ENCODE data around the gene GUK1. TPM values are rescaled to one million over a fixed set of nuclear protein-coding genes. Genes with fewer than 3 reads are reported as not detected.

GUK1 gene
- total RNA-seq, 5 donors from 2014 or later (not counting 1 experiment from before 2014, with no cell fraction given) = 201 to 318 (median 223) TPM

- Mint-ChIP-seq H3K27me3 (no peaks in the 10 kb centered on the region), H3K9me3 (no peaks in the 10 kb centered on the region), H3K4me1 (peaks cover 41 to 47% (median 44%) of the 10 kb centered on the region in 3 donors), H3K4me3 (peak overlapping the region; percentile 94 to 96 (median 95)), H3K27ac (peak overlapping the region; percentile 49 to 98), H3K36me3 (peaks cover 3% of the 10 kb centered on the region)
- no peak for ATAC-seq (replicated peaks in 1 of 4)
- Histone ChIP-seq H3K36me3 (ENCODE audit: control insufficient read depth in 2 of 2, extremely low read depth in 1 of 2, insufficient read depth in 1 of 2, low read length in 1 of 2) (peaks cover 8 to 22% of the 10 kb centered on the region in 2 donors), H3K9me3 (no peaks in the 10 kb centered on the region), H3K27ac (ENCODE audit: low read length) (peak overlapping the region; percentile 98), H3K4me3 (ENCODE audit: control insufficient read depth in 1 of 2, extremely low read depth in 1 of 2, low read length in 1 of 2) (peak overlapping the region in 1 of 2 donors; percentile 97), H3K4me1 (ENCODE audit: control insufficient read depth in 1 of 2, extremely low read depth in 1 of 2, insufficient read depth in 2 of 2, low read length in 2 of 2) (peaks cover 11 to 75% of the 10 kb centered on the region in 2 experiments), H3K27me3 (replicated peaks in 1 of 2; ENCODE audit: control insufficient read depth in 2 of 2, extremely low read depth in 1 of 2, insufficient read depth in 2 of 2, low read length in 1 of 2) (no peaks in the 10 kb centered on the region)
- ChIA-PET POLR2A (no interaction called here), CTCF (interaction anchor here in 1 of 2 donors (2.1 kb wide), 1 partner anchor 24 kb away, joined by 15 read pairs; the partner anchor contains the start of gene IBA57)
- DNase-seq = peak in 3 of 35 experiments; percentile 11 to 29 (median 12)
- 53% methylated on average over 10 of the region's 16 CpGs for WGBS (ENCODE audit: insufficient coverage)
Measured at GRCh38 chr1:228142155-228142691, 2.1 kb downstream of the GUK1 start.

GRCh38 chr1:228142701-228143136 lies 2.6 kb downstream of the GUK1 start:
- DNase-seq = no peak
- ChIA-PET POLR2A (no interaction called here), CTCF (no interaction called here)
- Mint-ChIP-seq H3K9me3 (no peaks in the 10 kb centered on the region), H3K27me3 (no peaks in the 10 kb centered on the region), H3K27ac (peak overlapping the region; percentile 49 to 98), H3K36me3 (peaks cover 3% of the 10 kb centered on the region), H3K4me1 (peaks cover 41 to 47% (median 44%) of the 10 kb centered on the region in 3 donors), H3K4me3 (peak overlapping the region; percentile 94 to 96 (median 95))
- H3K9me3 ChIP-seq = no peaks in the 10 kb centered on the region
- 54% methylated on average over 7 of the region's 11 CpGs for WGBS (ENCODE audit: insufficient coverage)
- H3K27ac ChIP-seq (ENCODE audit: low read length) = peak overlapping the region; percentile 98
- peaks cover 0 to under 1% of the 10 kb centered on the region in 2 experiments for H3K27me3 ChIP-seq (replicated peaks in 1 of 2; ENCODE audit: control insufficient read depth in 2 of 2, extremely low read depth in 1 of 2, insufficient read depth in 2 of 2, low read length in 1 of 2)
- H3K36me3 ChIP-seq (ENCODE audit: control insufficient read depth in 2 of 2, extremely low read depth in 1 of 2, insufficient read depth in 1 of 2, low read length in 1 of 2) = peaks cover 8 to 26% of the 10 kb centered on the region in 2 donors
- no peak overlapping the region for H3K4me3 ChIP-seq (ENCODE audit: control insufficient read depth in 1 of 2, extremely low read depth in 1 of 2, low read length in 1 of 2)
- peaks cover 11 to 75% of the 10 kb centered on the region in 2 experiments for H3K4me1 ChIP-seq (ENCODE audit: control insufficient read depth in 1 of 2, extremely low read depth in 1 of 2, insufficient read depth in 2 of 2, low read length in 2 of 2)
- ATAC-seq (replicated peaks in 1 of 4) = no peak

DNA sequence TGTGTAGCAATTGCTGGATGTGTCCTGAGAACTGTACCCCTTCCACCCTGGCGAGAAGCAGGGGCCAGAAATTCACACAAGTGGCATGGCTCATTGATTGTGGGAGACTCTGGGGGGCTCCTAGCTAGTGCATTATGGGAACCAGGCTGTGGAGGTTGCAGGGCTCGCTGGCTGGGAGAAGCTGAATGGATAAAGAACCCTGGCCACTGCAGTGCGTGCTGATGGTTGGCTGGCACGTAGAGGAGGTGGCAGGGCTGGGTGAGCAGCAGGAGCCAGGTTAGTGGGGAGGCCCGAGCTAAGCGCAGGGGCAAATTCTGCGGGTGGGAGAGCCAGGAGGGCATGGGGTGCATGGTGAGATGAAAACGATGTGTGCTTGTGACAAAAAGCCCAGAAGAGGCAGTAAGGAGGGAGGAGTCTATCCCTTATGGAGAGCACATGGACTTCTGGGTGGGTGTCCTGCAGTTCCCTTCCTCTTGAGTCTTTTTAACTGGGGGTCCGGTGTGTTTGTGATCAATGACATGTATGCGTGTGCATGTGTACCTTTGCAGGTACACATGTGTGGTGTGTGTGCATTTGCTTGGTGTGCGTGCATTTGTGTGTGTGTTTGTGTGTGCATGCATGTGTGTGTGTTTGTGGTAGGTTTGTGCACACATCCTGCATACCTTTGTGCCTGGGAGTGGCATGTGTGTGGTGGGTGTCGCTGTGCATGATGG lies 3.6 kb downstream of the GUK1 start:
- no peak overlapping the region for H3K27ac ChIP-seq (ENCODE audit: low read length)
- peaks cover 3% of the 10 kb centered on the region for H3K36me3 Mint-ChIP-seq
- H3K27me3 Mint-ChIP-seq = no peaks in the 10 kb centered on the region
- peaks cover 41 to 47% (median 44%) of the 10 kb centered on the region in 3 donors for H3K4me1 Mint-ChIP-seq
- CTCF ChIA-PET = no interaction called here
- peak overlapping the region; percentile 22 to 49 for H3K27ac Mint-ChIP-seq
- WGBS (ENCODE audit: insufficient coverage) = 95% methylated on average over 8 of the region's 12 CpGs
- POLR2A ChIA-PET = no interaction called here
- peaks cover 8 to 35% of the 10 kb centered on the region in 2 donors for H3K36me3 ChIP-seq (ENCODE audit: control insufficient read depth in 2 of 2, extremely low read depth in 1 of 2, insufficient read depth in 1 of 2, low read length in 1 of 2)
- DNase-seq (peak in 2 of 35 experiments; percentile 0 to 12), ATAC-seq (replicated peaks in 1 of 4) (no peak)
- peak overlapping the region; percentile 94 to 96 (median 95) for H3K4me3 Mint-ChIP-seq
- peaks cover 0 to 2% of the 10 kb centered on the region in 2 experiments for H3K27me3 ChIP-seq (replicated peaks in 1 of 2; ENCODE audit: control insufficient read depth in 2 of 2, extremely low read depth in 1 of 2, insufficient read depth in 2 of 2, low read length in 1 of 2)
- no peak overlapping the region for H3K4me3 ChIP-seq (ENCODE audit: control insufficient read depth in 1 of 2, extremely low read depth in 1 of 2, low read length in 1 of 2)
- H3K9me3 ChIP-seq = no peaks in the 10 kb centered on the region
- no peaks in the 10 kb centered on the region for H3K9me3 Mint-ChIP-seq
- peaks cover 11 to 81% of the 10 kb centered on the region in 2 experiments for H3K4me1 ChIP-seq (ENCODE audit: control insufficient read depth in 1 of 2, extremely low read depth in 1 of 2, insufficient read depth in 2 of 2, low read length in 2 of 2)

- H3K36me3 Mint-ChIP-seq = peaks cover 3% of the 10 kb centered on the region
- no peaks in the 10 kb centered on the region for H3K9me3 Mint-ChIP-seq
- peaks cover 11 to 74% of the 10 kb centered on the region in 2 experiments for H3K4me1 ChIP-seq (ENCODE audit: control insufficient read depth in 1 of 2, extremely low read depth in 1 of 2, insufficient read depth in 2 of 2, low read length in 2 of 2)
- H3K27me3 Mint-ChIP-seq = no peaks in the 10 kb centered on the region
- H3K27ac Mint-ChIP-seq = peak overlapping the region in 1 of 2 donors; percentile 22
- peaks cover 8 to 42% of the 10 kb centered on the region in 2 donors for H3K36me3 ChIP-seq (ENCODE audit: control insufficient read depth in 2 of 2, extremely low read depth in 1 of 2, insufficient read depth in 1 of 2, low read length in 1 of 2)
- no peak overlapping the region for H3K4me3 ChIP-seq (ENCODE audit: control insufficient read depth in 1 of 2, extremely low read depth in 1 of 2, low read length in 1 of 2)
- peaks cover 41 to 47% (median 43%) of the 10 kb centered on the region in 3 donors for H3K4me1 Mint-ChIP-seq
- DNase-seq = no peak
- no peak for ATAC-seq (replicated peaks in 1 of 4)
- H3K9me3 ChIP-seq = no peaks in the 10 kb centered on the region
- peaks cover 0 to 2% of the 10 kb centered on the region in 2 experiments for H3K27me3 ChIP-seq (replicated peaks in 1 of 2; ENCODE audit: control insufficient read depth in 2 of 2, extremely low read depth in 1 of 2, insufficient read depth in 2 of 2, low read length in 1 of 2)
- no peak overlapping the region for H3K27ac ChIP-seq (ENCODE audit: low read length)
- ChIA-PET POLR2A (no interaction called here), CTCF (no interaction called here)
- WGBS (ENCODE audit: insufficient coverage) = 87% methylated on average over 9 of the region's 16 CpGs
- H3K4me3 Mint-ChIP-seq = peak overlapping the region in 2 of 3 donors; percentile 32 to 95
Measured at GRCh38 chr1:228144193-228144992, 4.3 kb downstream of the GUK1 start.

DNA sequence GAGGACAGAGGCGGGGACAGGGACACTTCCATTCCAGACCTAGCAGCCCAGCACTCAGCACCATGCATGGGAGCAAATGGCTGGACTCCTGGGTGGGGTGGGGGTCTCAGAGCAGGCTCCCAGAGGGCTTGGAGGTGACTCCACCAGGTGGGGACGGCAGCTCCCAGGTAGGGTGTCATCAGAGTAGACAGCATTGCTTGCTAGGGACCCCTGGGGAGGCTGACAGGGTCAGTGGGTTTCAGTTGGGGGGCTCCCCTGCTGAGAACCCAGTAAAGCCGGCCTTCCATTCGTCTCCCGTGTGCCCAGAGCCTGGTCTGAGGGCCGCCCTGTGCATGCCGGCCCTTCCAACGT lies 4.9 kb downstream of the GUK1 start:
- ChIA-PET CTCF (no interaction called here), POLR2A (no interaction called here)
- WGBS (ENCODE audit: insufficient coverage) = 90% methylated on average over 7 of the region's 8 CpGs
- H3K4me3 Mint-ChIP-seq = peak overlapping the region in 1 of 3 donors; percentile 95
- no peak overlapping the region for H3K4me3 ChIP-seq (ENCODE audit: control insufficient read depth in 1 of 2, extremely low read depth in 1 of 2, low read length in 1 of 2)
- peaks cover 39 to 41% (median 41%) of the 10 kb centered on the region in 3 donors for H3K4me1 Mint-ChIP-seq
- no peak for ATAC-seq (replicated peaks in 1 of 4)
- peaks cover 8 to 47% of the 10 kb centered on the region in 2 donors for H3K36me3 ChIP-seq (ENCODE audit: control insufficient read depth in 2 of 2, extremely low read depth in 1 of 2, insufficient read depth in 1 of 2, low read length in 1 of 2)
- H3K27me3 Mint-ChIP-seq = no peaks in the 10 kb centered on the region
- H3K36me3 Mint-ChIP-seq = peaks cover 3% of the 10 kb centered on the region
- peak in 1 of 35 experiments; percentile 21 for DNase-seq
- peaks cover 0 to 2% of the 10 kb centered on the region in 2 experiments for H3K27me3 ChIP-seq (replicated peaks in 1 of 2; ENCODE audit: control insufficient read depth in 2 of 2, extremely low read depth in 1 of 2, insufficient read depth in 2 of 2, low read length in 1 of 2)
- H3K9me3 ChIP-seq = no peaks in the 10 kb centered on the region
- H3K27ac ChIP-seq (ENCODE audit: low read length) = no peak overlapping the region
- H3K27ac Mint-ChIP-seq = no peak overlapping the region
- H3K9me3 Mint-ChIP-seq = no peaks in the 10 kb centered on the region
- H3K4me1 ChIP-seq (ENCODE audit: control insufficient read depth in 1 of 2, extremely low read depth in 1 of 2, insufficient read depth in 2 of 2, low read length in 2 of 2) = peaks cover 11 to 71% of the 10 kb centered on the region in 2 experiments

Measured in T-cell (primary cell).